Colonic mucosa (tissue), 4 donors: ENCODE measurements around the gene RTN4RL2. TPM values are rescaled to one million over a fixed set of nuclear protein-coding genes. Genes with fewer than 3 reads are reported as not detected.
A peak's percentile ranks its signal among the peaks of the same experiment; 100 is the strongest.

Experiments used
- DNase-seq: peaks from one replicate; pipeline ENCODE4 v3.0.0-alpha.2; 2020
- H3K27ac ChIP-seq: fragments of 200-600 bp; one replicate; pipeline ENCODE4 v1.8.0; 2021
- H3K27me3 ChIP-seq: fragments of 200-600 bp; one replicate; pipeline ENCODE4 v1.8.0; 2021
- H3K36me3 ChIP-seq: fragments of 200-600 bp; one replicate; pipeline ENCODE4 v1.8.0; 2021
- H3K4me1 ChIP-seq: fragments of 200-600 bp; one replicate; pipeline ENCODE4 v1.8.0; 2021; ENCODE audit warnings: mild to moderate bottlenecking
- H3K4me3 ChIP-seq: fragments of 200-600 bp; one replicate; pipeline ENCODE4 v1.8.0; 2021
- H3K9ac ChIP-seq, 2 donors: one replicate each; pipeline ENCODE4 v1.7.0; 2013; ENCODE audit warnings: control low read depth in 2 of 2, low read depth in 2 of 2, low read length in 2 of 2
- H3K9me3 ChIP-seq: fragments of 200-600 bp; one replicate; pipeline ENCODE4 v1.8.0; 2021
- CTCF ChIP-seq: fragments of 200-600 bp; IDR thresholded peaks from one replicate; pipeline ENCODE4 v1.8.0; 2022; ENCODE audit warnings: antibody characterized with exemption, mild to moderate bottlenecking
- intact Hi-C: fragments of 100-400 bp; cut with DNase I; formaldehyde crosslinking; loops from one replicate; pipeline ENCODE4 v1.14.1; 2022
- total RNA-seq, 2 donors: library from RNA; stranded (reverse); fragmentation: NEBNext Ultra II Directional in 1 of 2; extraction: Animal tissue kit (Norgen Biotek cat#: 25700) in 1 of 2; gene quantifications; one replicate each; pipeline ENCODE4 v1.2.1, GENCODE V29; 2021
- donor health status: healthy.
- donor health status: DM: no; HTN: no; CAD: no.
- donor health status: DM: no; HTN: no; CAD: no.

RTN4RL2 gene
- total RNA-seq, 2 donors from 2014 or later: 0.54 to 0.82 TPM

- no peaks in the 10 kb centered on the region for H3K27me3 ChIP-seq
- H3K36me3 ChIP-seq: no peaks in the 10 kb centered on the region
- no peak overlapping the region for H3K4me3 ChIP-seq
- H3K9ac ChIP-seq: no peak overlapping the region
- H3K9me3 ChIP-seq: no peaks in the 10 kb centered on the region
- no peak overlapping the region for H3K27ac ChIP-seq
- DNase-seq: no peak
- no peak for TF ChIP-seq CTCF
- intact Hi-C loops: no loop called here
- H3K4me1 ChIP-seq: peaks cover 5% of the 10 kb centered on the region
Measured at GRCh38 chr11:57497303-57498247, 37.2 kb downstream of the RTN4RL2 start.

- no peaks in the 10 kb centered on the region for H3K27me3 ChIP-seq
- no peak overlapping the region for H3K4me3 ChIP-seq
- intact Hi-C loops: no loop called here
- H3K4me1 ChIP-seq: peaks cover 5% of the 10 kb centered on the region
- TF ChIP-seq CTCF: no peak
- no peak overlapping the region for H3K27ac ChIP-seq
- no peak for DNase-seq
- H3K9ac ChIP-seq: no peak overlapping the region
- H3K9me3 ChIP-seq: no peaks in the 10 kb centered on the region
- no peaks in the 10 kb centered on the region for H3K36me3 ChIP-seq
Measured at GRCh38 chr11:57498540-57498939, 38.2 kb downstream of the RTN4RL2 start.

- Histone ChIP-seq H3K4me1 (peaks cover 5% of the 10 kb centered on the region), H3K36me3 (no peaks in the 10 kb centered on the region), H3K27ac (no peak overlapping the region), H3K4me3 (no peak overlapping the region), H3K9ac (peak overlapping the region; percentile 38 to 78), H3K9me3 (no peaks in the 10 kb centered on the region), H3K27me3 (no peaks in the 10 kb centered on the region)
- intact Hi-C loops: no loop called here
- DNase-seq: peak; percentile 97
- no peak for TF ChIP-seq CTCF
Measured at GRCh38 chr11:57499413-57499982, 39.2 kb downstream of the RTN4RL2 start.

GRCh38 chr11:57499983-57500461, 39.7 kb downstream of the RTN4RL2 start:
- H3K9ac ChIP-seq: peak overlapping the region in 1 of 2 donors; percentile 38
- H3K4me3 ChIP-seq: no peak overlapping the region
- no peak for TF ChIP-seq CTCF
- no peak overlapping the region for H3K27ac ChIP-seq
- DNase-seq: no peak
- intact Hi-C loops: no loop called here
- H3K27me3 ChIP-seq: no peaks in the 10 kb centered on the region
- no peaks in the 10 kb centered on the region for H3K9me3 ChIP-seq
- H3K36me3 ChIP-seq: no peaks in the 10 kb centered on the region
- peaks cover 5% of the 10 kb centered on the region for H3K4me1 ChIP-seq

- H3K9ac ChIP-seq: peak overlapping the region in 1 of 2 donors; percentile 38
- H3K27me3 ChIP-seq: no peaks in the 10 kb centered on the region
- DNase-seq: no peak
- no peaks in the 10 kb centered on the region for H3K36me3 ChIP-seq
- intact Hi-C loops: no loop called here
- peaks cover 5% of the 10 kb centered on the region for H3K4me1 ChIP-seq
- H3K4me3 ChIP-seq: no peak overlapping the region
- no peak for TF ChIP-seq CTCF
- H3K27ac ChIP-seq: no peak overlapping the region
- H3K9me3 ChIP-seq: no peaks in the 10 kb centered on the region
Measured at GRCh38 chr11:57500515-57500914, 40.2 kb downstream of the RTN4RL2 start.
